ENCODE measurements around the gene CYS1.

Gene CYS1, protein sequence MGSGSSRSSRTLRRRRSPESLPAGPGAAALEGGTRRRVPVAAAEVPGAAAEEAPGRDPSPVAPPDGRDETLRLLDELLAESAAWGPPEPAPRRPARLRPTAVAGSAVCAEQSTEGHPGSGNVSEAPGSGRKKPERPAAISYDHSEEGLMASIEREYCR

DNA sequence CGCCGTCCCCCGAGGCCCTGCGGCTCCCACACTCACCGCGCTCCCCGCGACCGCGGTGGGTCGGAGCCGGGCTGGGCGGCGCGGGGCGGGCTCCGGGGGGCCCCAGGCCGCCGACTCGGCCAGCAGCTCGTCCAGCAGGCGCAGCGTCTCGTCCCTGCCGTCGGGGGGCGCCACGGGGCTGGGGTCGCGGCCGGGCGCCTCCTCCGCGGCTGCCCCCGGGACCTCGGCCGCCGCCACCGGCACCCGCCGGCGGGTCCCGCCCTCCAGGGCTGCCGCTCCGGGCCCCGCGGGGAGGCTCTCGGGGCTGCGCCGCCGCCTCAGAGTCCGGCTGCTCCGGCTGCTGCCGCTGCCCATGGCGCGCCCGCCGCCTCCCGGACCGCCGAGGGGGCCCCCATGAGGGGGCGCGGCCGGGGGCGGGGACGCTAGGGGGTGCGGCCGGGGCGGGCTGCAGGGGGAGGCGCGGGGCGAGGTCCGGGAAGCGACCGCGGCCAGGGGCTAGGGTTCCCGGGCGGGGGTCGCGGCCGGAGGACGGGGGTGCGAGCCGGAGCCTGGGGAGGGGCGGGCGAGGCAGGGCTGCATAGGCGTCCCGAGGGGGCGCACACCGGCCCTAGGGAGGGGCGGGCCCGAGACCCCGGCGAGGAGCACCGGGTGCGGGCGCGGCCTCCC, at the start of gene CYS1:
Gene CYS1 (minus strand): TSS at position 542 of the 666 bp plus-strand sequence. CDS start 188 bp downstream, at position 354.
- TF ChIP-seq, protein P1, sequence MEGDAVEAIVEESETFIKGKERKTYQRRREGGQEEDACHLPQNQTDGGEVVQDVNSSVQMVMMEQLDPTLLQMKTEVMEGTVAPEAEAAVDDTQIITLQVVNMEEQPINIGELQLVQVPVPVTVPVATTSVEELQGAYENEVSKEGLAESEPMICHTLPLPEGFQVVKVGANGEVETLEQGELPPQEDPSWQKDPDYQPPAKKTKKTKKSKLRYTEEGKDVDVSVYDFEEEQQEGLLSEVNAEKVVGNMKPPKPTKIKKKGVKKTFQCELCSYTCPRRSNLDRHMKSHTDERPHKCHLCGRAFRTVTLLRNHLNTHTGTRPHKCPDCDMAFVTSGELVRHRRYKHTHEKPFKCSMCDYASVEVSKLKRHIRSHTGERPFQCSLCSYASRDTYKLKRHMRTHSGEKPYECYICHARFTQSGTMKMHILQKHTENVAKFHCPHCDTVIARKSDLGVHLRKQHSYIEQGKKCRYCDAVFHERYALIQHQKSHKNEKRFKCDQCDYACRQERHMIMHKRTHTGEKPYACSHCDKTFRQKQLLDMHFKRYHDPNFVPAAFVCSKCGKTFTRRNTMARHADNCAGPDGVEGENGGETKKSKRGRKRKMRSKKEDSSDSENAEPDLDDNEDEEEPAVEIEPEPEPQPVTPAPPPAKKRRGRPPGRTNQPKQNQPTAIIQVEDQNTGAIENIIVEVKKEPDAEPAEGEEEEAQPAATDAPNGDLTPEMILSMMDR (IDR thresholded peaks at IDR 0.05; ENCODE audit: low read depth, low read length): peak; percentile 70
- H3K36me3 ChIP-seq: no peaks in the 10 kb centered on the region
- DNase-seq: peak; percentile 69
- 0 out of 2 replicates have a peak within 1 kb of the TSS, but pooled peaks have one; percentile 3 for H3K27ac ChIP-seq
- no peaks in the 10 kb centered on the region for H3K9me3 ChIP-seq (ENCODE audit: severe bottlenecking)
- peaks cover 3% of the 10 kb centered on the region for H3K27me3 ChIP-seq (ENCODE audit: insufficient read depth, low read depth, severe bottlenecking)
- H3K4me3 ChIP-seq (ENCODE audit: low read depth, low read length): peak within 1 kb of the TSS; percentile 51

DNA sequence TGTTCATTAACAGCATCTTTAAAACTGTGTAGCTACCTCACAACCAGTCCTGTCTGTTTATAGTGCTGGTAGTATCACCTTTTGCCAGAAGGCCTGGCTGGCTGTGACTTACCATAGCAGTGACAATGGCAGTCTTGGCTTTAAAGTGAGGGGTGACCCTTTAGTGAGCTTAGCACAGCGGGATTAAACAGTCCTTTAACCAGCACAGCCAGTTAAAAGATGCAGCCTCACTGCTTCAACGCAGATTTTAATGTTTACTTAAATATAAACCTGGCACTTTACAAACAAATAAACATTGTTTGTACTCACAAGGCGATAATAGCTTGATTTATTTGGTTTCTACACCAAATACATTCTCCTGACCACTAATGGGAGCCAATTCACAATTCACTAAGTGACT, 49.3 kb upstream of the CYS1 start:
- TF ChIP-seq, protein P1 (IDR thresholded peaks at IDR 0.05; ENCODE audit: low read depth, low read length): no peak
- no peaks in the 10 kb centered on the region for H3K27me3 ChIP-seq (ENCODE audit: insufficient read depth, low read depth, severe bottlenecking)
- H3K4me3 ChIP-seq (ENCODE audit: low read depth, low read length): no peak overlapping the region
- peaks cover 93% of the 10 kb centered on the region for H3K36me3 ChIP-seq
- H3K9me3 ChIP-seq (ENCODE audit: severe bottlenecking): no peaks in the 10 kb centered on the region
- no peak overlapping the region for H3K27ac ChIP-seq
- no peak for DNase-seq

DNA sequence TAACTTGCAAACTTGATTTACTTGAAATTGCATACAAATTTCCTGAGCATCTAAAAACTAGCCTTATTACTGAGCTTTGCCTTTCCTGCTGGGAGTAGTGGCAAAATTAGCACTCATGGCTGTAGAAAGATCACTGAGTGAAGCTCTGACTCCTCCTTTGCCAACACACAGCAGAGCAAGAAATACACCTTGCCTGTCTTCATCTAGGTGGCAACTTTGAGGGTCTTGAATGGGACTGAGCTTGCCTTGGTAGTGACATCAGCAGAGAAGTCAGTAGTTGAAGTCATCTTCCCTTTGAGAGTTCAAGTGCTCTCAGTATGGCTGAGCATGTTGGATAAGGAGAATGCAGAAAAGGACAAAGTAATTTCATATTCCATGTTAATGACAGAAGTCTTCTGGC, 48.2 kb upstream of the CYS1 start:
- TF ChIP-seq, protein P1 (IDR thresholded peaks at IDR 0.05; ENCODE audit: low read depth, low read length): no peak
- peaks cover 100% of the 10 kb centered on the region for H3K36me3 ChIP-seq
- no peak overlapping the region for H3K27ac ChIP-seq
- no peak overlapping the region for H3K4me3 ChIP-seq (ENCODE audit: low read depth, low read length)
- H3K9me3 ChIP-seq (ENCODE audit: severe bottlenecking): no peaks in the 10 kb centered on the region
- DNase-seq: no peak
- no peaks in the 10 kb centered on the region for H3K27me3 ChIP-seq (ENCODE audit: insufficient read depth, low read depth, severe bottlenecking)

DNA sequence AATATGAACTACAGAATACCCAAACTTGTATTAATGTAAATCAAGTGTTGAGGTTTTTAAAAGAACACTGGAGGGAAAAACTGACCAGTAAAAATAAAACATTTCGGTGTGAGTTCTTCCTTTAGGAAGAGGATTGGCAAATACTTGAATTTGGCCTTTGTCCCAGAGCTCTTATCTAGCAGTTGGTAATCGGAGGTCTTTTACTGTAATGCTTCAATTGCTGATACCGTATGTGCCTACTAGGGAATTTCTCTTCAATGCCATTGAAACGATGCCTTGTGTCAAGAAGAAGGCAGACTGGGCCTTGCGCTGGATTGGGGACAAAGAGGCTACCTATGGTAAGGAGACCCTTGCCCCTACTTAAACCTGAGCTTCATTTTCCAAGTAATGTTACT, 46.4 kb upstream of the CYS1 start:
- no peak for DNase-seq
- H3K4me3 ChIP-seq (ENCODE audit: low read depth, low read length): no peak overlapping the region
- H3K27me3 ChIP-seq (ENCODE audit: insufficient read depth, low read depth, severe bottlenecking): no peaks in the 10 kb centered on the region
- TF ChIP-seq, protein P1 (IDR thresholded peaks at IDR 0.05; ENCODE audit: low read depth, low read length): no peak
- H3K9me3 ChIP-seq (ENCODE audit: severe bottlenecking): no peaks in the 10 kb centered on the region
- H3K27ac ChIP-seq: no peak overlapping the region
- peaks cover 94% of the 10 kb centered on the region for H3K36me3 ChIP-seq

DNA sequence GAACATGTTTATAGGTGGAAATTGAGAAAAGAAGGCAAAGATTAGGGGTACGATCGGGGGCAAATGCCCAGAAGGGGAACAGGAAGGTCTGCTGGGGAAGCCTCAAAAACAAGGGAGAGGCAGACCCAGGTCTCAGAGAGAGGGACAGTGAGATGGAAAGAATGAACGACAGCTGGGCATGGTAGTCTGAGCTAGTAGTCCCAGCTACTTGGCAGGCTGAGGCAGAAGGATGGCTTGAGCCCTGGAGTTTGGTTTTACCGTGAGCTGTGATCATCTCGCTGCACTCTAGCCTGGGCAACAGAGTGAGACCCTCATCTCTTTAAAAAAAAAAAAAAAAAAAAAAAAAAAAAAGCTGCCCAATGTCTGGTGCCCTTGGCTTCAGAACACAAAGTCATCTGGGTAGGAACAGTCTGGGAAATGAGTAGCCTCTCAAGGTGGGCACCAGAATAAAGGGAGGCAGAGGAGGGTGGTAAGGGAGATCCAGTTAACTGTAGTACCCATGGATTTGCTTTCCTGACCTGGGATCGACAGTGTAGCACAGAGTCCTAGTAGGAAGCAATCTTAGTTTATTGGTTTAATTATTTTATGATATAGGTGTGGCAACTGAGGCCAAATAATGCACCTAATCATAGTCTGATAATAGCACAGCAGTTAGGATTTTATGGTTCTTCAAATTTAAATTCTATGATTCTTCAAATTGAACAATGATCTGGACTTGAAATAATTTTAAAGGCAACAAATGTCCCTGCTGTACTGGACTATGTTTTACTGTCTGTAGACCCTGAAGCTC, 45.8 kb upstream of the CYS1 start:
- H3K27me3 ChIP-seq (ENCODE audit: insufficient read depth, low read depth, severe bottlenecking): no peaks in the 10 kb centered on the region
- H3K4me3 ChIP-seq (ENCODE audit: low read depth, low read length): no peak overlapping the region
- no peak overlapping the region for H3K27ac ChIP-seq
- TF ChIP-seq, protein P1 (IDR thresholded peaks at IDR 0.05; ENCODE audit: low read depth, low read length): no peak
- DNase-seq: no peak
- no peaks in the 10 kb centered on the region for H3K9me3 ChIP-seq (ENCODE audit: severe bottlenecking)
- H3K36me3 ChIP-seq: peaks cover 90% of the 10 kb centered on the region
